Loucy (cell line): ENCODE data around the gene FGFBP1.

Experiments used
- EZH2phosphoT487 ChIP-seq: fragments of 200-600 bp; IDR thresholded peaks from 2 replicates; pipeline ENCODE4 v1.6.1; 2018; ENCODE audit warnings: antibody characterized with exemption, mild to moderate bottlenecking, moderate library complexity, borderline replicate concordance
- TF ChIP-seq, protein P1 (sequence below): fragments of 200-600 bp; sonication (generic); conservative IDR thresholded peaks from 2 replicates; pipeline ENCODE4 v1.5.1; 2014; ENCODE audit warnings: mild to moderate bottlenecking, antibody characterized with exemption, low read length

GRCh38 chr4:15963576-15963975 is 25.0 kb upstream of the FGFBP1 start:
- TF ChIP-seq, protein P1, sequence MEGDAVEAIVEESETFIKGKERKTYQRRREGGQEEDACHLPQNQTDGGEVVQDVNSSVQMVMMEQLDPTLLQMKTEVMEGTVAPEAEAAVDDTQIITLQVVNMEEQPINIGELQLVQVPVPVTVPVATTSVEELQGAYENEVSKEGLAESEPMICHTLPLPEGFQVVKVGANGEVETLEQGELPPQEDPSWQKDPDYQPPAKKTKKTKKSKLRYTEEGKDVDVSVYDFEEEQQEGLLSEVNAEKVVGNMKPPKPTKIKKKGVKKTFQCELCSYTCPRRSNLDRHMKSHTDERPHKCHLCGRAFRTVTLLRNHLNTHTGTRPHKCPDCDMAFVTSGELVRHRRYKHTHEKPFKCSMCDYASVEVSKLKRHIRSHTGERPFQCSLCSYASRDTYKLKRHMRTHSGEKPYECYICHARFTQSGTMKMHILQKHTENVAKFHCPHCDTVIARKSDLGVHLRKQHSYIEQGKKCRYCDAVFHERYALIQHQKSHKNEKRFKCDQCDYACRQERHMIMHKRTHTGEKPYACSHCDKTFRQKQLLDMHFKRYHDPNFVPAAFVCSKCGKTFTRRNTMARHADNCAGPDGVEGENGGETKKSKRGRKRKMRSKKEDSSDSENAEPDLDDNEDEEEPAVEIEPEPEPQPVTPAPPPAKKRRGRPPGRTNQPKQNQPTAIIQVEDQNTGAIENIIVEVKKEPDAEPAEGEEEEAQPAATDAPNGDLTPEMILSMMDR: no peak
- TF ChIP-seq EZH2phosphoT487: no peak
